Stimulated activated CD4-positive, alpha-beta T cell treated with anti-CD3 and anti-CD28 coated beads, Interleukin-4, amount 100 ng/mL, for 24 hours (primary cell): ENCODE measurements around the gene RAB27B.

ENCODE experiments used
- DNase-seq: peaks from one replicate; pipeline ENCODE4 v3.0.0-alpha.2; 2020

Gene RAB27B

DNA sequence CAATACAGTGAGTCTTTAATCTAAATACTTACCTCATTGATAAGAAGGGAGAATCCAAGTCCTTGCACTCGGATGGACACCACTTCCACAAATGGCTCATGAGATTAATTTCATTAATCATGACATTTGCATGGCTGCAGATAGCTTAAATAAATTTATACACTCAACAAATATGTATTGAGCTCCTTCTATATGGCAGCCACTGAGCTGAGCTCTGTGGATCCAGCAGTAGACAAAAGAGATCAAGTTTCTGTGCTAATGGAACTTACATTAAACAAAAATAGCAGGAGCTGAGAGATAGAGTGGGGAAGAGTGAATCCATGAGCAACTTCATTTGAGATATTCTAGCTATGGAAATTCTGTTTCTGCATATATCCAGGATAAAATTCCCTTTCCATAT is 44.4 kb downstream of the RAB27B start:
- DNase-seq: no peak

DNA sequence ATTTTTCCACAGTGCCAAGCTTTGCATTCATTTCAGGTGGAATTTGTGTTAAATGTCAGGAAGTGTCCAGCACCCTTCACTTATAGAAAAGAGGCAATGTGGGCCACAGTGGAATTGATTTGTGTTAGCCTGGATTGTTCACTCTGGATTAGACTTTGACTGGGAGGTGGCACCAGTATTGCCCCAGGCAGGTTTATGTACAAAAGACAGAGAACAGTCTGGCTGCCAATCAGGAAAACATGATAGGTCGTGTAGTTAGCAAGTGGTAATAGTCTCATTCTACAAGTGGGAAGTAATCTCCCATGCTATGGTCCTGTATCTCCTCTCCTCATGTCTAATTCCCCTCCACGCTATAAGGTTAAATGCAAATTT is 45.6 kb downstream of the RAB27B start:
- no peak for DNase-seq

DNA sequence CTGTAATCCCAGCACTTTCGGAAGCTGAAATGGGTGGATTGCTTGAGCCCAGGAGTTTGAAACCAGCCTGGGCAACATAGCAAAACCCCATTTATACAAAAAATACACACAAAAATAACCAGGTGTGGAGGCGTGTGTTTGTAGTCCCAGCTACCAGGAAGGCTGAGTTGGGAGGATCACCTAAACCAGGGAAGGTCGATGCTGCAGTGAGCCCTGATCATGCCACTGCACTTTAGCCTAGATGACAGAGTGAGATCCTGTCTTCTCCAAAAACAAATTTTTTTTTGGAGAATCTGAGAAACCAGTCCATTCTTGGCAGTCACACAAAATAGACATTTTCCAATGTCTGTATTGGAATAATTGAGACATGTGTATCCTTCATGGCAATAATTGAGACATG is 46.8 kb downstream of the RAB27B start:
- DNase-seq: no peak

DNA sequence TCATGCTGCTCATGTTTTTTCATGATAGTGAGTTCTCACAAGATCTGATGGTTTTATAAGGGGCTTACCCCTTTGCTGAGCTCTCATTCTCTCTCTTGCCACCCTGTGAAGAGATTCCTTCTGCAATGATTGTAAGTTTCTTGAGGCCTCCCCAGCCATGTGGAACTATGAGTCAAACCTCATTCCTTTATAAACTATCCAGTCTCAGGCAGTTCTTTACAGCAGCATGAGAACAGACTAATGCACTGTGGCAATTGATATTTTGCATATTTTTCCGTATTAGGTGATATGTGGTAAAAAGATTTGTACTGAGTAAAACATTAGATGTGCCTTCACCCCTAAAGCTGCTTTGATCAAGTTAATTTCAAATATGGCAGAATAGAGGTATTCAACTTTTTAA is 48.8 kb downstream of the RAB27B start:
- no peak for DNase-seq

DNA sequence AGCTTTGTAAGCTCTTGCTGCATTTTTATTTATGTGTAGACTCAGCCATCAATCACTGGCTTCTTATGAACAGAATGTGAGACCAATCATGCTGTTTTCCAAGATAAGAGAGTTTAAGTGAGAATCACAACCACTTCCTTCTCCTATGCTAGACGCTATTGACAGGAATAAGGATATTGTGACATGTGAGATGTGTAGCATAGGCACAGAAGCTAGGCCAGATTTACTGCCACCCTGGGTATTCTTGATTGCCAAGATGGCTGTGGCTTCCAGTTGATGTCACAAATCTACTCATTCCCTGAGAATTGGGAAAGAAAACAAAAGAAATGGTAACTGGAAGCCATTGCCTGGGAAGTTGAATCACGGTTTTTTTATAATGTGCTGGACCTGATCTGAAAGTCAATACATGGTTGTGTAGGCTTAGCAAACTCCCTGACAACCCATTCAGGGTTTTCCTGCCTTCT is 49.9 kb downstream of the RAB27B start:
- no peak for DNase-seq

DNA sequence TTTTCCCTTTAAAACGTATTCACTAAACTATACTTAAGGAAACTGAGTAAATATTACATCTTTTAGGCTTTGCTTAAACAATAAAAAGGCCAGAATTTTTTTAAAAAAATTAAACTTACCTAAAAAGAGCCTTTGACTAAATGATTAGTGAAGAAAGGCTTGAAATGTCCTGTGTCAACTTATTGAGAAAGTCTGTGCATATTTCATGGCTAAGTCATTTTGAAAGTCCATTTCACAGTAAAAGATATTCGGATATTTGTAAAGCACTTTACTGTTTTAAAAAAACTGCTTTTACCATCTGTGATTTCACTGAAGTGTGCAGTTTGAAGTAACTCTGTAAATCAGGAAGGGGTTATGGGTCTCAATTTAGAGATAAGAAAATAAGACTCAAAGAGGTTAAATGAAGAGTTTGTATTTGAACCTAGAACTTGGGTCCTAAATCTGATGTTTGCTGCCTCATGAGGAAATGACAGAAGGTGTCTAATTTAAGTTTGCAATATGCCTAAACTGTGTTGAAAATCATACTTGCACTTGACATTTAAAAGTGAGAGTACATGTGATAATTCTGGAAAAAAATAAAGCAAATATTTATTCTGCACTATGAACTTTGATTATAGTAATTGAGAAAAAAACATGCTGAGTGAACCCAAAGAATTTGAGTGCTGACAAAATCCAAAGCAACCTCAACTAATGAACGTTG is 50.5 kb downstream of the RAB27B start:
- DNase-seq: no peak

DNA sequence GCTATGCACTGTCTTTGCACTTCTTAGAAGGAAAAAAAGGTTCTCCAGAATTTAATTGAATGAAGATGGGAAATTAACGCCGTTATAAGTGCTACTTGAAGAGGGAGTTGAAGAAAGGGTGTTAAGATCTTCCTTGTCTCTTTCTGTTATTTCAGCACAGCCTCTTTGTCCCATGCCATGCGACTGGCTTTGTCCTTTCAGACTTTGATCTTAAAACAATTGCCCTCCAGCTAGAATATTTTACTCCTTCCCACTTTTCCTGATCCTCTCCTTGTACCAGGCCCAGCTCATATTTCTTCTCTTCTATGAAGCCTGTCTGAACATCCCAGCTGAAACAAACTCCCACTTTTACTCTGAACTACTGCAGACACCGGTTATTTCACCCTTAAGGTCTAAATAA is 51.4 kb downstream of the RAB27B start:
- no peak for DNase-seq

DNA sequence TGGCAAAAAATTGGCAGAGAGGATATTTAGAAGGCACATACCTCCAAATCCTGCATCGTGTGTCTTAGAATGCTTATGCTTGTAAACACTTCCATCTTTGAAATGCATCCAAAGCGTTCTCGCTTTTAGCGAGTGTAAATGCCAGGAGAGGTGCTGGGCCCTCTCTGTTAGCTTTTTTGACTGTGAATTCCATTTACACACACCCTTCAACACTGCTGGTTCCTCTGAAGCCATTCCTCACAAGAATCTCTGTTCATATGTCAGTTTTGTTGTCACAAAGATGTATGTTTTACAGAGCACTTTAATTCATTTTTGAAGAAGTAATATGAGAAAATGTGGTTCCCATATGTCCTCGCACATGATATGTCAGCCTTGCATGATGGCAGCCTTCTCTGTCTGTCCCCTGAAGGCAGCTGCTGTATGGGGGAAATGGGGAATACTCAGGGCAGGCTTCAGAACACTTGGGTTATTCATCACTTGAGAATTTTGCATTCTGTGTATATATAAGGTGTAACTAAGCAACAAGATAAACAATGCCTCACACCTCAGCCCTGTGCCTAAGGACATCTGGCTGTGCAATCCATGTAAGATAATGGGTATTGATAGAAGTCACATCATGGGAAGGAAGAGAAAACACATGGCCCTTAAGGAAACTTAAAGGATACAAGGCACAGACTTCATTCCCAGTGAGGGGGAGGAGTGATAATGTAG is 52.3 kb downstream of the RAB27B start:
- DNase-seq: no peak

DNA sequence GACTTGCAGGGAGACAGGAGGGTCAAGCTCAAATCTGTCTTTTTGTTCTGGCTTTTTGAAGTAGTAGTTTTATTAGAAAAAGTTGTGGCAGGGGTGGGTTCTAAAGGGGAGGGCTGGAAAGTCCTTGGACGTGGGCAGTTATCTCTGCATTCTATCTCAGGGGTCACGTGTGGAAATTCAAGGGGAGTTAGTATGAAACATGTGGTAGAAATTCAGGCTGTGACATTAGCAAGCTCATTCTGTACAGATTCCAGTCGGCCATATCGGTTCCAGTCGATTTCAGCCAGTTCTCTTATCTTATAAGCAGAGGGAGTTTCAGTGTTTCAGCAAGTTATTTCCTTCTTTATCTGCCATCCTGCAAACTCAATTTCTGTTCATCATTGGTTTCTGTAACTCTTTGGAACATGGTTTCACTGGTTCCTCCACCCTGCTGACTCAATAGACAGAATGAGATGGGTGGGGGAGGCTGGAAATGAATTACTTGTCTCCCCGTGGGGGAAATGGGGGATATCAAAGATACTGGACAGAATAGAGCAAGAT is 53.0 kb downstream of the RAB27B start:
- no peak for DNase-seq

DNA sequence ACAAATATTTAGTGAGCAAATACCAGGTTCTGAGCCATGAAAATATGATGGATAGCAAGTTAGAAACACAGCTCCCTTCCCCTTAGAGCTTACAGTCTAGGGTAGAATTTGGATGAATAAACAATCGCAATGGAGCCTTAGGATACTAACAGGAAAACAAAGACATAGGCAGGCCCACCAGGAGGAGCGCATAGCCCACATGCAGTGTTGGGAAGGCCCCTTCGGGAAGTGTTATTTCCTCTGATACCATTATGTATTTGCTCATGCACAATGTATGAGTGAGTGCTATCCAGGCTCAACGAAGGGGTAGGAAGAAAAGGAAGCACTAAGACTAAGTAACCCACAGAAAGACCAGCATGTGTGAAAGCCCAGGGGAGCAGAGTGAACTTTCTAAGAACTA is 54.0 kb downstream of the RAB27B start:
- DNase-seq: no peak

DNA sequence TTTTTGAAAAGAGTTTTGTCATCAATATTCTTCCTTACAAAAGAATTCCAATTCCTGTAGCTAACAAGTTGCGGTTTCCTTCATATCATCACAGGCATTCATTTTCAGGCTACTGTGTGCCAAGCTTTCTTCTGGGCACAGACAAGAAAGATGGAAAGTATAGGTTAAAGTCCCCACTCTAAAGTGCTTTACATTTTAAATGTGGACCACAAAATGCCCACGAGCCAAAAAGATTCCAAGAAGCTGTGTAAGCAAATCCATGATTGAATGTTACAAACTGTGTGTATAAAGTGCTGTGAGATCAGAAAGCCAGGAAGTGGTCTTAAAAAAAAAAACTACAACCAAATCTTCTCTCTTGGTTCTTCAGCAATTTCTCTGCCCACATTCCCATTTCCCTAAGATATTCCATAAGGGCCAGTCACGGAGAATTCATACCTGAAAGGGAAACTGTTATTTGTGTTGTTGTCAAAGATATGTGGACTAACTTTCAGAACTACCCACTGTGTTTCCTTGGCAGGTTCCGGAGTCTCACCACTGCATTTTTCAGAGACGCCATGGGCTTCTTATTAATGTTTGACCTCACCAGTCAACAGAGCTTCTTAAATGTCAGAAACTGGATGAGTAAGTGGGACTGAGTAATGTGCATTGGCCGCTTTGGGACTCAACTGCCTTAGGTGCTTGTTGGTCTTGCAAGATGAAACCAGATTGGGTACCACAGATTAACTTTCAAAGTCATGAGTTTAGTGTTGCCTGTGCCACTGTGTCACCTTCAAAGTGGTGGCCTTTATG is 55.7 kb downstream of the RAB27B start:
- no peak for DNase-seq

DNA sequence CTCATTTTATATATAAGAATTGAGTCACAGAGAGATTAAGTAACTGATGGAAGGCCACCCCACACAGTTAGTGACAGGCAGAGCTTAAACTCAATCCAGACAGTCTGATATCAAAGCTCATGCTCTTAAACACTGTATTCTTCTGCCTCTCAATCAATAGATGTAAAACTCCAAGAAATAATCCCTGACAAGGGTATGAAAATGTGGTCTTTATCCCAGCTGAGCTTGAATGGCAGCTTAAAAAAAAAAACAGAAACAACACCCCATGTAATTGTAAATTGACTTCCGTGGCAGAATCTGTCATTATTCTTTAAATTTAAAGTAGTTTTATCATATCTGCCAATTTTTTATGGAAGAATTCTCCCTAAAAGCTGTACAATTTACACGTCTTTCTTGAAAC is 60.1 kb downstream of the RAB27B start:
- no peak for DNase-seq

DNA sequence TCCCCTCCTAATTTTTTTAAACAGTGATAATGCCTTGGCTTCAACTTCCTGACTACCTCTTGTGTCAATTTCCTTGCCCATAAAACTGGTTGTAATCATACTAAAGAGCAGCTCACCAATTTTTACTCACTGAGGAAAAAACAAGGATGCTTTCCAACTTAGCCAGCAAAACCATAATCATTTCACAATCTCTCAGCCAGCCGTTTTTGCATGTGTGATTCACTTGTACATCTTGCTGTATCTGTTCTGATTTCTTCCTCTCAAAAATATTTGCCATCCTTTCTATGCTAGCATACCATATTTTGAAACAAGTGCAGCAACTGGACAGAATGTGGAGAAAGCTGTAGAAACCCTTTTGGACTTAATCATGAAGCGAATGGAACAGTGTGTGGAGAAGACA is 60.7 kb downstream of the RAB27B start:
- no peak for DNase-seq

DNA sequence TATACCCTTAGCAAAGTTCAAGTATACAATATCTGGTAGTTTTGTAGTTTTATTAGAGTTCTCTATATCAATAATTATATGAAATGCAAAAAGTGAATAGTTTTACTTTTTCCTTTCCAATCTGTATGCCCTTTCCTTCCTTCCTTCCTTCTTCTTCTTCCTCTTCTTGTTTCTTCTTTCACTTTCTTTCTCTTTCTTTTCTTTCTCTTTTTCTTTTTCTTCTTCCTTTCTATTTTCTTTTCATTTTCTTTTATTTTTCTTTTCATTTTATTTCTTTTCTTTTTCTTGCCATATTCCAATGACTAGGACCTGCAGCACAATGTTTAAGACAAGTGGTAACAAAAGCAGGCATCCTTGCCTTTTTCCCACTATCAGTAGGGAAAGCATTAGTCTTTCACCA is 71.2 kb downstream of the RAB27B start:
- DNase-seq: no peak

DNA sequence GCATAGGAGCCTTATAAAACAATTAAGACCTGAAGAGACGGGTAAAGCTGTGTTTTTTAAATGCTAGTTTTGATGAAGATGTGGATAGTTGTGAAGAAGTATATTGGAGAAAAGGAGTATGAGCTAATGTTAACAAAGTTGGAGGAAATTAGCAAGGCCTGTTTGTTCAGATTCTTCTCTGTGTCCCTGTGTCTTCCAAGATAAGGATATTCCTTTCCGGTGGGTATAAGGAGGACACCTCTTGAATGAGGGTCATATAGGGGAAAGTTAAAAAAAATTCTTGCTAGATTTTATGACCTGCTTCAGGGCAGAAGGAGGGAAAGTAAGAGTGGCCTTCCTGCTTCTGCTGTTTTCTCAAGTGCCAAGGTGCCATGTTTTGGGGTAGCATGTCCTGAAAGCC is 72.0 kb downstream of the RAB27B start:
- no peak for DNase-seq

DNA sequence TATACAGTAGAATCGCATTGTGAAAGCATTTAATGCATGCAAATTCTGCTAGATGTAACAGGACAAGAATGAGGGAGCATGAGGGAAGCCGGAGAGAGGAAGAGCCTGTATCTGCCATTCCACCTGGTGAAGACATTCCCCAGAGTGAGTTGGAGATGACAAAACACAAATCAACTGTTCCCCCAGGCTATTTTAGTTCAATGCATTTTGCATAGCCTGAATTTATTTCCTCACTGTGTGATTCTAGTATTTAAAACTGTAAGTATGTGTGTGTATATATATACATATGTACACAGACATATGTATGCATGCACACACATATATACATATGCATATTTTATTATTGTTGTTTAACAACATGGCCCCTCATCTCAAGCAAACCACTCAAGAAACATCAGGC is 76.3 kb downstream of the RAB27B start:
- no peak for DNase-seq

DNA sequence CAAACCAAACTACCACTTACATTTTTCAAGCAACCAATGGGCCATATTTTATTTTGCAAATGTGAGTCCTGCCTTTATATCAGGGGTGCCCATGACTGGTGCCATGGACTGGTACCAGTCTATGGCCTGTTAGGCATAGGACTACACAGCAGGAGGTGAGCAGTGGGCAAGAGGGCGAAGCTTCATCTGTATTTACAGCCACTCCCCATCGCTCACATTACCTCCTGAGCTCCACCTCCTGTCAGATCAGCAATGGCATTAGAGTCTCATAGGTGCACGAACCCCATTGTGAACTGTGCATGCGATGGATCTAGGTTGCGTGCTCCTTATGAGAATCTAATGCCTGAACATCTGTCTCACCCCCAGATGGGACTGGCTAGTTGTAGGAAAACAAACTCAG is 77.4 kb downstream of the RAB27B start:
- DNase-seq: no peak

DNA sequence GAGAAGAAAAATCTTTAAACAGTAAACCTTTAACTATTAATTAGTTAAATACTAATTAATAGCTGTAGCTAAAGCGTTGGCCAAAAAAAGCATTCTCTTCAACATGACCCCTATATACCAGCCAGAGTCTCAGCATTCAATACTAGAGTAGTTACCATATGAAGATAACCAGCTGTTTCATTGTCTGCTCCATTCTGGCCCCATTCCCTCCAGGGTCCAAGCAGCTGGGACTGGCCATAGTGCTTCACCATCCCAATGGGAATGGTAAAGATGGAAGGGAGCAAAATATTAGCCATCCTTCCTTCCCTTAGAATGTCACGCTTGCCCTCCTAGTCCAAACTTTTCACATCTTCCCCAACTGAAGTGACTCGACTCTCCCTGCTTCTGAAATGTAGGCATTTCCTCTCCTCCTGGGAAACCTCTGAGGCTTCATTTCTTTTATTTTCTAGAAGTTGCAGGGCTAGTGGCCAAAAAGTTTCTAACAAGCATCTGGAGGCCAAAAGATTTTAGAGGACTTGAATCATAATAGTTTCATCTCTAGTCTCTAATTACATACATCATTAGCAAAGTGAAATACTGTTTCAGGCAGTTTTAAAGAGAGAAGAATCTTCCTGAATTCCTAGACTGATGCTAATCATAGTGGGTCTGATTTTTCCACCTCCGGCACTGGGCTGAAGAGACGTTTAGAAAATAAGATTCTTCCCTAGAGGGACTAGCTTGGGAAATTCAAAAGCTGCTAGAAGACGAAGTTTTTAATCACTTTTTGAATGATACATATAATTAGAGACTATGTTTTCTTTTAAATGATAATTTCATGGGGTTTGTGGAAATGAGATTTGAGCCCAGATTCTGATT is 78.3 kb downstream of the RAB27B start:
- DNase-seq: no peak

DNA sequence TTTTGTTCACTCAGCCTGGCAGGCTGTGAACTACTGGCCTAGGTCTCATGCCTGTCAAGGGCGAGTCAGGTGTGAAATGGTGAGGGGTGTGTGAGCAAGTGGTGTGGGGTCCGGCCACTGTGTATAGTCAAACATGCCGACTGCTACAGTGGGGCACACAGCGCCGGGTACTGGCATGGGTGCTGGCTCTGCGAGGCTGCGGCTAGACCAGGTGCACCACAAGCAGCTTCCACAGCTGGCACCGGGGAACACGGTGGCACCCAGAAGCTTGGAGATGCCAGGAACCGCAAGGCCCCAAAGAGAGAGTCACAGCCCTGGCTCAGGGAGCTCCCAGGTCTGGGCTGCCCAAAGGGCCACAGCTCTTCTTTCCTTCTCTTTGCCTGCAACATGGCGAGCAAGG is 81.3 kb downstream of the RAB27B start:
- DNase-seq: no peak

DNA sequence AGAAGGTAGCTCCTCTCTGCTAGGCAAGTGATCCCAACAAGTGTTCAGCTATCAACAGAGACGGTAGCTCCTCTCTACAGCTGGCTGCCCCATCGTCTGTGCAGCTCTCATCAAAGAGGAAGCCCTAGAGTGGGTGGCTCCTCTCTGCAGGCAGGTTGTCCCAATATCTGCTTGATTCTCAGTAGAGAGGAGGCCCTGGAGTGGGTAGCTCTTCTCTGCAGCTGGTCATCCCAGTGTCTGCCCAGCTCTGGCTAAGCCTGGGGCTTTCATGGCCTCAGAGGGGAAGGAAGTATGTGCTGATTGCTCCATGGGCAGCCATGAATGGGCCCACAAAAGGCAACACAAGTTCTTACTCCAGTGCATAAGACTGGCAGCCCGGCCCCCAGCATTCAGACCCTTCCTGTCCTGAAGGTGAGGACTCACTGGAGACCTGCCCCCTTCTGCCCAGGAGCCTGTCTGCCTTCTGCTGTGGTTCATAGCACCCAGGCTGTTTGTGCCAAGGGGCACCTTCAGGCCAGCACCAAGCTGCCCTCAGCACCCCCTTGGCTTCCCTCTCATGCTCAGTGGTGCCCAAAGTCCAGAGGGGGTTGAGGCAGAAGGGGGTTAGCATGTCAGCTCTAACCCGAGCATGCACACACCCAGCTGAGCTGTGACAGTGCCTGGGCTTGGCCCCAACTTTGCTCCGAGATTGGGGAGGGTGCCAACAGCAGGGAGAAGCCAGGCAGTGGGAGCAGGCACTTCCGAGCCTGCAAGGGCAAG is 82.1 kb downstream of the RAB27B start:
- no peak for DNase-seq

DNA sequence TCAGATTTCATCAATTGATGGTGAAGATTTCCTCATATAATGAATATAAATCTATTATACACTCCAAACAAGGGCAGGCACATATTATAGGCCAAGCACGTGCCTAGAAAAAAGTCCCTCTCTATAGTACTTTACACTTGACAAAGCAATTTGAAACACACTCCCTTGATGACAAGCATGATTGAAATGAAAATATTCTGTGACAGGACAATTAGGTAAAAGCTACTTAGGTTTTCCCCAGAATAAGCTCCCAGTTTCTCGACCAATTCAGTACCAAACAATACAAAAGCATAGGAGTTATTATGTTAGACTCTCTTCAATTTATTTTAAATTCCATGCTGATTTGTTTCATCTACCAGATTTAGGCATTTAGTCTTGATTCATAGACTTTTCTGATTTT is 83.3 kb downstream of the RAB27B start:
- no peak for DNase-seq

DNA sequence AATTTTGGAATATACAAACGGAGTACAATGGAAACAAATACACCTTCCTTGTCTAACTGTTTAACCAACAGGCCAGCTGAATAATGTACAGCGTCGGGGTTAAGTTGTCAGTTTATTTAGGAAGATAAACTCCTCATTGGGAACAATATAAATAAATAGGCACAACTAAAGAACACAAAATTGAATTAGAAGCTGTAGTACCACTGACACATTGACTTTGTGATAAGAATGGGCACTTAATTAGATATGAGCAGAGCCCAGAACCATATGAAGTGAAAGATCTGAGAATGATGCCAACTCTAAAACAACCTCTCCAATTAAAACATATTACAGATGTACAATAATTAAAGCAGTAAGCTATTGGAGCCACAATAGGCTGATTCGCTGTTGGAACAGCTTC is 86.5 kb downstream of the RAB27B start:
- no peak for DNase-seq
